Amygdala (tissue), 56 donors: ENCODE measurements around the gene CYP46A1.

ENCODE experiments used
- DNase-seq, 56 donors: peaks; one replicate each; lab custom pipeline; 2025; lab: John Stamatoyannopoulos, UW

Gene CYP46A1

DNA sequence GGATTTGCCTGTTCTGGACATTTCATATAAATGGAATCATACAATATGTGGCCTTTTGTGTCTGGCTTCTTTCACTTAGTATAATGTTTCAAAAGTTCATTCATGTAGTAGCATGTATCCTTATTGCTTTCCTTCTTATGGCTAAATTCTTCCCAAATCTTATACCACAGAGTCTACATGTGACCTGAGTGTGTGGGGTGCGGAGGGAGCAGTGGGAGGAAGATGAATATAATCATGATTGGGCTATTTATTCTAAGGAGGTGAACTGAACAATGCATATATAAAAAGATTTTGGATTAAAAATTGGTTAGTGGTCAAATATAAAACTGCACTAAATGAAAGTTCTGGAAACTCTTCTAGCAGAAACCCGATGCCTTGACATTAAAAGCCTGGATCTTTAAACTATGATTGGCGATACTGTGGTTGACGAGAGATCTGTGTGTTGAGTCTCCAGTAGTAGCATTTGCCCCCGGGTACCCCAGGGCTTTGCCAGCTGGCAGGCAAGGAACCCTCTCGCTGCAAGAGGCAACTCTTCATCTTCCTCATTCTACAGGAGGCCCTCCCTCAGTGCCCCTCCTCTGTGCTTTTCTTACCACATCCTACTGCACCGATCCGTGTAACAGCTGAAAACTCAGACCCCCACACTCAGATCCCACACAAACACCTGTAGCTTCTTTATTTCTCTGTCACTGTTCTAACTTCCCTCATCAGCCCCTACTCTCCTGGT lies 2.6 kb downstream of the CYP46A1 start:
- DNase-seq, result no peak

DNA sequence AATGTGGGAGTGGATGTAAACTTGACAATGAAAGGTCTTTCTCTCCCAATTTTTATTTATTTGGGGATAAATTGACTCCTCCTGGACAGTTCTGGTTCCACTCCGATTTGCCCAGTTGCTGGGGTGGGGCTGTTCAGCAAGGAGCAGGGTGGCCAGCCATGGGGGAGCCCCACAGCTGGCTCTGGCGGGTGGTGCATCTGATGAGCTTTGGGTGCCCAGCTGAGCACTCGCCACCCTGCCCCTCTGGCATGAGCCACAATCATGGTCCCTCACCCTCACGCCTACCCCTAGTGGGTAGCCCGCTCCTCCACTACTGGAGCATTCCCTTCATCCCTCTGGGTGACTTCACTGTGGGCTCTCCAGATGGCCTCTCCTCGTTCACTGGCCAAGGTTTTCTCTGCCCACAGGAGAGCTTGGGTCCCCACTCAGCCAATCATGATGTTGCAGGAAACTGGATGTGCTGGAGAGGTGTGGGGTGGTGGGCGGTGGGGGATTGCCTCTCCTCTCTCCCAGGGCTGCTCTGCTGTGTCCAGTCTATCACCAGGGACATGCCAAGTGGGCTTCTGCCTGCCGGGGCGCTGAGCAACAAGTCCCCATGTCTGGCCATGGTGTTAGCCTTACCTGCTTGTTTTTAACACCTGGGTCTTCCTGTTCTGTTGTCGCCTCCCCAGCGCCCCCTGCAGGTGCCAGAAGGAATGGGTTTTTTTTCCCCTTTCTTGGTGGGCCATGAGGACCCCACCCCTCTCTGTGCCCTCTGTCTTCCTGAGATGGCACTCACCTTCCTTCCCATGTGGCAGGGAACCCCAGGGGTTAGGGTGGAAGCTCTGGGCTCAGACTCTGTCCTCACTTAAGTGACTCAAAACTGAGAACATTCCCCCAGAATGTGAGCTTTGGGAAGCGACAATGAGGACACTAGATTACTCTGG lies 3.4 kb downstream of the CYP46A1 start:
- no peak for DNase-seq

DNA sequence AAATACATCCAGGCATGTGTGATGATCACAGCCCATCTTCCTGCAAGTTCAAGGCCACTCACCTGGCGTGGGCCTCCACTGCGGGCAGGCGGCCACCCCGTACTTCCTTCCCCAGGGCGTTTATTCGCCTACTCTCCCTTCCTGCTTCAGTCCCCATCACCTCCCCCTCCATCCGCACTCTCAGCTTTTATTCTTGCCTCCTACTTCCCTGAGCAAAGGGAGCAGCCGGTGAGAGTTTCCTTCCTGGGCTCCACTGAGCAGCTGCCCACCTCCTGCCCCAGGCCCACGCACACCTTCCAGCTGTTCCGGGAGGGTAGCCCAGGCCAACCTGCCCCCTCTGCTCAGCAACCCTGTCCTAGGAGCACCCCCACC lies 4.1 kb downstream of the CYP46A1 start:
- DNase-seq, result no peak

DNA sequence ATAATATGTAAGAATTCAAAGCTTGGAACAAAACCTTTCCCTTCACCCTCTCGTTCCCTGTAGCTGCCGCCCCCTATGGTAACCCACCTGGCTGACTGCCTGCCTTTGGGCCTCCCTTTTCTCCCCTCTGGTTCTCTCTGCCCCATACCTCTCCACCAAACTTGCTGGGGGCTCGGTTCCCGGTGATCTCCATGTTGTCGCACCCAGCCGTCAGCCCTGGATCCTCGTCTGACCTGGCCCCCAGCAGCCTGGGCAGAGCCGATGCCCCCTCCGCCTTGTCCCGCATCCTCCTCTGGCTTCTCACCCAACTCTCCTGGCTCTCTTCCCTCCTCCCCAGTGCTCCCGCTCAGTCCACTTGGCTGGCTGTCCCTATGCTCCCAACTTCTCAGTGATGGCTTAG lies 4.5 kb downstream of the CYP46A1 start:
- no peak for DNase-seq

DNA sequence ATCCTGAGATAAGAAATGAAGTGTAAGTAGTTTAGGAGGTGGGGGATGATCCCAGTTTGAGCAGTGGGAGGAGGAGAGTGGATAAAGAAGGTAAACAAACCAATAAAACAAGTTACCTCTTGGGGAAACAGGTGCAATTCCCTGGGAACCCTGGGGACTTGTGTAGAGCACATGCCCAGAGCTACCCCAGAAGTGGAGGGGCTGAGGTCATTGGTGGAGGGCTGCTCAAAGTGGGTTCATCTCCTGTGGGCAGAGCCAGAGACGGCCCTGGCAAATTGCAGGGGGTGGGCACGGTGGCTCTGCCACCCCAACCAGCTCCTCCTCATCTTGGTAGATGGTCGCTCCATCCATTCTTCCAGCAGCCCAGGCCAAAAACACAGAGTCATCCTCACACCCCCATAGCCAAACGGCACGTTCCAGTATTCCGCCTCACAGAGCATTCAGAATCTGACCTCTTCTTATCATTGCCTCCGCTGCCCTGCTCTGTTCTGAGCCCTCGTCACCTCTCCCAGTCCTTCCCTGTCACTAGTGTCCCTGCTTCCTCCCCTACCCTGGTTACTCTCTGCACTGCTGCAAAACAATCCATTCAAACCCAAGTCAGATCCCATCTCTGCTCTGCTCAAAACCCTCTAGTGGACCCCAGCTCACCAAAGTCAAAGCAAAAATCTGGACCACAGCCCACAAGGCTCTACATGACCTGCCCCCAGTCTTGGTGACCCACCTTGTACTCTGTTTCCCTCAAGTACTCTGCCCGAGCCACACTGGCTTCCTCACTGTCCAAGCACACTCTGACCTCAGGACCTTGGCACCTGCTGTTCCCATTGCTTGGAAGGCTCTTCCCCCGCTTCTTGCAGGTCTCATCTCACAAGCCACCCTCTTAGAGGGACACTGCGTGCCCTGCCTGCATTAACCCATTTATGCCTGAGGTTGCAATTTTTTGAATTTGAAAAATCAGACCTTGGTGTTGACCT lies 5.5 kb downstream of the CYP46A1 start:
- no peak for DNase-seq

DNA sequence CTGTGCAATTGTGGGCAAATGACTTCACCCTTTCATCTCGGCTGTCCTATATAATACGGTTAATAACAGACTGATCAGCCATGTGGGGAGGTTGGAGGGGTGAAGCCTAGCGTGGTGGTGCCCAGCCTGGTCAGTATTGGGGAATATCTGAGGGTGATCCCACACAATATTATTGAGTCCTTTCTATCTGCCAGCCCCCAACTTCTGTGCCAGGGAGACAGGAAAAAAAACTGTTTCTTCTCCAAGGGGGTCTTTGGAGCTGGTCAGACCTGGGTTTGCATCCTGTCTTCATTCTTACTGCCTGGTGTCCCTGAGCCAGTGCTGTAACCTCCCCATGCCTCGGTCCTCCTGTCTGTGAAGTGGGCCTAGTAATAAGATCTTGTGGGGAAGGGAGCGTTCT lies 6.5 kb downstream of the CYP46A1 start:
- no peak for DNase-seq

DNA sequence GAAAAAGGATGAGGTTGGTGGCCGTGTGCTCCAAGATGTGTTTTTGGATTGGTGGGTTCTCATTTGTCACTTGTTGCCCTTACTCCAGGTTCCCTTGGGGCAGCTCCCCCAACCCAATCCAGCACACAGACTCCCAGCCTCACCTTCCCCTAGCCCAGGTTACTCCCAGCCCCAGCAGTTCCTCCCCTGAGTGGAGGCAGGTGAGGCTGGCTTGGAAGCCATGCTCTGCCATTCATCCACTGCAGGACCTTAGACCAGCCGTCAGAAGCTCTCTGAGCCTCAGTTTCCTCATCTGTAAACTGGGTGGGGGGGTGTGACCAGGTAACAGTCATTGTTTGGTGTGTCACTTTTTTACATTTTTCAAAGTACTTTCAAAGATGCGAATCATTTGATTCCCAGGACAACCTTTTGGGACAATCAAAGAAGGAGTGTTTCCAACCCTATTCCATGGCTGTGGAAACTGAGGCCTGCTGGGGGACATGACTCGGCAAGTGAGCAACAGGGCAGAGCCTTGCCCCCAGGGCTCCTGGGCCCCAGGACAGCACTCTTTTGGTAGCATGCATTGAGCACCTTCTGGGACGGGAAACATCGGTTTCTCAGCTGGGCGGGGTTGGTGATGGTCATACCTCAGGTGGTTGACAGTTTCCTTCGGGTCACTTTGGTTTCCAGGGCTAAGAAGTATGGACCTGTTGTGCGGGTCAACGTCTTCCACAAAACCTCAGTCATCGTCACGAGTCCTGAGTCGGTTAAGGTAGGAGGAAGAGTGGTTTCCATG lies 7.2 kb downstream of the CYP46A1 start:
- DNase-seq, result no peak

DNA sequence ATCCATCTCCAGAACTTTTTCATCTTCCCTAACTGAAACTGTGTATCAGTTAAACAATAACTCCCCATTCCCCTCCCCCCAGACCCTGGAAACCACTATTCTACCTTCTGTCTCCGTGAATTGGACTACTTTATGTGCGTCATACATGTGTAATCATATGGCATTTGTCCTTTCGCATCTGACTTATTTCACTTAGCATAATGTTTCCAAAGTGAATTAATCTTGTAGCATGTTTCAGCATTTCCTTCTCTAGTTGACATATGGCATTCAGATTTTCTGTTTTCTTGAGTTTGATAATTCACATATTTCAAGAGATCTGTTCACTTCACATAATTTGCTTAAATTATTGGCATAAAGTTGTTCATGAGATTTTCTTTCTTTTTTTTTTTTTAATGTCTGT lies 9.8 kb downstream of the CYP46A1 start:
- DNase-seq, result no peak

DNA sequence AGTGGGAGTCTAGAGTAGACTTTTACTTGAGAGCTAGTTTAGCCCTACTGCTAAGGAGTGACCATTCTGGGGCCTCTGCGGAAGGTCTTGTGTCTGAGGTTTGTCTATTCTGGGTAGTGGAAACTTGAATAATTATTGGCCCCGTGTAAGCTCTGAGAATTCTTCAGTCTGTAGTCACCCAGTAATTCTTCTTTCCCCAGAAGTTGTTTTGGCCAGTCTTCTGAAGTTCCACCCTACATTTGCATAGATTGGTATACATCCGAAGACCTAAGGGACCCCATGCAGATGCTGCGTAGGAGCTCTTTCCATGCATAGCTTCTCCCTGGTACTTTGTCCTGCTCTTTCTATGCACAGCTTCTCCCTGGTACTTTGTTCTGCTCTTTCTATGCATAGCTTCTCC lies 12.8 kb downstream of the CYP46A1 start:
- no peak for DNase-seq

DNA sequence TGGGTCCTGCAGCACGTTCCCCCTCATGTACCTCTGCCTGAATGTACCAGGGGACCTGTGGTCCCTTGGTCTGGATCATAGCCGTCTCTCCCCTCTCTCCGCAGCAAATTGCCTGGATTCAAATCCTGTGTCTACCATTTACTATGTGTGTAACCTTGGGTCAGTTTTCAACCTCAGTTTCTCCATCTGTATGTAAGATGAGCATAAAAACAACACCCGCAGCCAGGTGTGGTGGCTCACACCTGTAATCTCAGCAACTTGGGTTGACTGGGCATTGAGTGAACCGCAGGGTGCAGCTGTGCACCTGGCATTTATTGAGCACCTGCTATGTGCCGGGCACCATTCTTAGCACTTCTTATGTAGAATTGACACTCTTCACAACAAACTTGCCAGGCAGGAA lies 14.1 kb downstream of the CYP46A1 start:
- no peak for DNase-seq

DNA sequence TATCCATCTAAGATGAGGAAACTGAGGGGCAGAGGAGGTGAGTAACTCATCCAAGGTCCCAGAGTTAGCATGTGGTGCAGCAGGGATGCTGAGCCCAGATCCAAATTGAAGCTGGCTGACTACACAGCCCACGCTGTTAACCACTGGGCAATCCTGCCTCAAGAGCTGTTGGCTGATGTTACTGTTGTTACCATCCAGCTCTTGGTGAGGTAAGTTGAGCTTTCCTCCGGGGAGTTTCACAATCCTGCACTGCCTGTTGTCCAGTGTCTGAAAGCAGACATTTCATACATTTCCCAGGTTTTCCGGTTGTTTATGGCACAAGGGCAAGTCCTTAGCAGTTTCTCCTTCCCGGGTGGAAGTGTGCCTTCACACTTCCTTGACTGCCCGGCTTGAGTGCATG lies 14.5 kb downstream of the CYP46A1 start:
- no peak for DNase-seq

DNA sequence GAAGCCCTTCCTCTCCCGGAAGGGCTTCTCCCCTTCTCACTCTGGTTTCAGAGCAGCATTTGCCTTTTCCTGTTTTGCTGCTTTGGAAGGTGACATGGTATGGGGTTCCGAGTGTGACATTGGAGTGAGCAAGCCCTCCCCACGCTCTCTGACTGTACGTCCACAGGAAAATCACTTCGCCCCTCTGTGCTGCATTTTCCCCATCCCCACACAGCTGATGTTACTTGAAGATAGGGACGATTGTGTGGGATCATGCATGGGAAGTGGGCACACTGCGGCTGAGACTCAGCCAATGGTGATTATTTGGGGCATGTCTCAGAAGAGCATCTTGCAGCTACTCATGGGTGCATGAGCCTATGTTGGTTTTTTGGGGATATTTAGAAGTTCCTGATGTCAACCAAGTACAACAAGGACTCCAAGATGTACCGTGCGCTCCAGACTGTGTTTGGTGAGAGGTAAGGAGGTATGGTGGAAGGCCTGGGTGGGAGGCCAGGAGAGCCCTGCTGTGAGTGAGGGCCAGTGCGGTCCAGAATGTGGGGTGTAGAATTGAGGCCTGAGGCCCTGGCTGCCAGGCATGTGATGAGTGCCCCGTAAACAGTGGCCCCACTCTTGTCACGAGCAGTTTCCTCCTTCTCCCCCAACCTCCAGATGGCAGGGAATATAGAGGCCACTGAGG lies 15.1 kb downstream of the CYP46A1 start:
- no peak for DNase-seq

DNA sequence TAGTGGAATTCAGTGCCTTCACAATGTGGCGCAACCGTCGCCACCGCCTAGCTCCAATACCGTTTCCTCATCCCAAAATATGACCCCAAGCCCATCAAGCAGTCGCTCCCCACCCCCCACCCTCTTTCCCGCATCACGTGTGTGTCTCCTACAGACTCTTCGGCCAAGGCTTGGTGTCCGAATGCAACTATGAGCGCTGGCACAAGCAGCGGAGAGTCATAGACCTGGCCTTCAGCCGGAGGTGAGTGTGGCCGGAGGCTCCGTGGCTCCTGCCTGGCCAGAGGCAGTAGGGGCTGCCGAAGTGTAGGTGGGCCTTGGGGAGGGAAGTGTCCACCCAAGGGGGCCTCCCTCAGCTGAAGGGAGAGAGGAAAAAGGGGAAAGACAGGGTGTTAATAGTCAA lies 15.8 kb downstream of the CYP46A1 start:
- DNase-seq, result no peak

DNA sequence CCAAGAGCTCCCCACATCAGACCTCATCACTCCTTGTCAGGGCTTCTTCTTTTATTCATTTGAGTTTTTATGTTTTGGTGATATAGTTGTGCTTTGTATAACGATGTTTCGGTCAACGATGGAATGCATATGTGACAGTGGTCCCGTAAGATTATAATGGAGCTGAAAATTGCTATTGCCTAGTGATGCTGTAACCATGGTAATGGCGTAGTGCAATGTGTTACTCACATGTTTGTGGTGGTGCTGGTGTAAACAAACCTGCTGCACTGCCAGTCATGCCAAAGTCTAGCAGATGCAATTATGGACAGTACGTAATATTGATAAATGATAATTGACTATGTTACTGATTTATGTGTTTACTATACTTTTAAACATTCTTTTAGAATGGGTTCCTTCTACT lies 16.3 kb downstream of the CYP46A1 start:
- DNase-seq, result no peak

DNA sequence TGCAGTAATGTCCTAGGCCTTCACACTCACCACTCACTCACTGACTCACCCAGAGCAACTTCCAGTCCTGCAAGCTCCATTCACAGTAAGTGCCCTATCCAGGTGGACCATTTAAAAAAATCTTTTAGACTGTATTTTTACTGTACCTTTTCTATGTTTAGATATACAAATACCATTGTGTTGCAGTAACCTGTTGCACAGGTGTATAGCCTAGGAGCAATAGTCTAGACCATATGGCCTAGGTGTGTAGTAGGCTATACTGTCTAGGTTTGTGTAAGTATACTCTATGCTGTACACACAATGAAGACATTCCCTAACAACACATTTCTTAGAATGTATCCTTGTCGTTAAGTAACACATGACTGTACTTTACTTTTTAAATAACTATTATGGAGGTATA lies 17.2 kb downstream of the CYP46A1 start:
- DNase-seq, result no peak

DNA sequence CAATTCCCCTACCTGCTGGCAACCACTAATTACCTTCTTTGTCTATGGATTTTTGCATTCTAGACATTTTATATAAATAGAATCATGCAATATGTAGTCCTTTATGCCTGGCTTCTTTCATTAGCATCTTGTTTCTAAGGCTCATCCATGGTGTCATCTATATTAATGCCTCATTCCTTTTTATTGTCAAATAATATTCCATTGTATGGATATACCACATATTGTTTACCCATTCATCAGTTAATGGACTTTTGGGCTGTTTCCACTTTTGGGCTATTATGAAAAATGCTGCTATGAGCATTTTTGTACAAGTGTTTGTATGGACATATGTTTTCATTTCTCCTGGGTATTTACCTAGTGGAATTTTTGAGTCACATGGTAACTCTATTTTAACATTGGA lies 18.0 kb downstream of the CYP46A1 start:
- DNase-seq, result no peak

DNA sequence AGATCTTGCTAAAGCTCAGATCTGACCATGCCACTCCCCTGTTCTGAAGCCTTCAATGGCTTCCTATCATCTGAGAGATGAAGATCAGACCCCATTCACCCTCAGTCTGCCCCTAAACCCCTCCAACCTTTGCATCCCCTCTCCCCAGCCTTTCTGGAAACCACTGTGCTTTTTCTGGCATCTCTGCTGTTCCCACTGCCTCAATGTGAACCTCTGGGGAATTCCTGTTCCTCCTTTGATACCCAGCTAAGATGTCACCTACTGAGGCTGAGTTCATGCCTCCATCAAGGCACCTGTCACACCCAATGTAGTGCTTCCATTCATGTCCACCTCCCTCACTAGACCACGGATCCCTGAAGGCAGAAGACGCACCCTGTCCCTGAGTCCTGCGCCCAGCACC lies 19.3 kb downstream of the CYP46A1 start:
- DNase-seq, result no peak

DNA sequence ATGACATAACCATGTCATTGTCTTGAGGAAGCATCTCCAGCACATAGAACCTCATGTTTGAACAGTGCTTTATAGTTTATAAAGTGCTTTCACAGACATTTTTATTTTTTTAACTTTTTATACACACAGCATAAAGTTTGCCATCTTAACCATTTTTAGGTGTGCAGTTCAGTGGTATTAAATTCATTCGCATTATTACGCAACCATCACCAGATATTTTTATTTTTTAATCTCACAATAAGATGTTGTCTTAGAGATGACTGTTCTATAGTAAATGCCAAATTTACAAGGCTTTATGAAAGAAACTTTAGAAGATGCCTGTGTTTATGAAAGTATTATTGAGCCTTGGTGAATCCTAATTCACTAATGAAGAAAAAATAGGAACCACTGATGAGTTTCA lies 19.9 kb downstream of the CYP46A1 start:
- no peak for DNase-seq

DNA sequence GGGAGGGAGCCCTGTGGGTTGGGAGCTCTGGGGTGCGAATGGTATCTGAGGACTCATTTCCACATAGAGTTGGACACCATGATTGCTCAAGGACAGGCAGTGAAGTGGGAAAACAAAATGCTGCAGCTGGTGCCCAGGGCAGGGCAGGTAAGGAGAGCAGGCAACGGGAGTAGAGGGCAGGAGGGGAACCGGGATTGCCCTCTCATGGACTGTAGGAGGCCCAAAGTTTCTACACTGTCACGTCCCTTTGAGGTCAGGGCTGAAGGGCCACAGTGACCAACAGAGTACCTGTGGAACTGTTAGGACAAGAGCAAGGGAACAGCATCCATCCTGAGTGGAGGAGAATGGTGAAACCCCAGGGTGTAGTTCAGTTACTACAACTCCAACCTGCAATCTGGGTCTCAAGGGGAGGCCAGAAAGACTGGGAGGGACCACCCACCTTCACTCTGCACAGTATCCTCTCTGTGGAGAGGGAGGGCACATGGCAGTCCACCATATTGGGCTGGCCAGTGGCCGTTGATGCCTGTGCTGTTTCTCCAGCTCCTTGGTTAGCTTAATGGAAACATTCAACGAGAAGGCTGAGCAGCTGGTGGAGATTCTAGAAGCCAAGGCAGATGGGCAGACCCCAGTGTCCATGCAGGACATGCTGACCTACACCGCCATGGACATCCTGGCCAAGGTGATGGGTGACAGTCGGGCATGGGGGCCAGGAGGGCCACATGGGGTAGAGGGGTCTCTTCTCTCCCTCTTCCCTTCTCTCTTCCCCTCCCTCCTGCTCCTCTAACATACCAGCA lies 22.2 kb downstream of the CYP46A1 start:
- DNase-seq, result no peak
